Activated CD8-positive, alpha-beta T cell treated with anti-CD3 and anti-CD28 coated beads, Interleukin-2, amount 10 ng/mL, durations not matched to agents 7 days and 5 days (primary cell): ENCODE data around the gene PNMA8C. TPM values are rescaled to one million over a fixed set of nuclear protein-coding genes. Genes with fewer than 3 reads are reported as not detected.
"Not testable (repeated sequence)": the region's sequence is repeated elsewhere in the genome, so short reads cannot be mapped to it uniquely, and the experiment has no call there.

Experiments used
- ATAC-seq: fragments of 150-1000 bp; cut with Tn5 transposase; one replicate; pipeline ENCODE4 v1.10.0; 2021; ENCODE audit warnings: moderate library complexity
- CTCF ChIA-PET: fragments of 350-600 bp; sonication (Branson Sonifier 250); formaldehyde crosslinking; loops from one replicate; lab custom pipeline; 2021; ENCODE audit warnings: antibody characterized with exemption; lab: Charles Lee
- POLR2A ChIA-PET: fragments of 350-600 bp; sonication (Branson Sonifier 250); formaldehyde crosslinking; loops from one replicate; lab custom pipeline; 2021; ENCODE audit warnings: antibody characterized with exemption; lab: Charles Lee
- DNase-seq: peaks from one replicate; pipeline ENCODE4 v3.0.0-alpha.2; 2020
- H3K27ac Mint-ChIP-seq: one replicate; pipeline ENCODE4 v1.8.0; 2021; ENCODE audit warnings: mild to moderate bottlenecking, mixed read lengths
- H3K27me3 Mint-ChIP-seq: one replicate; pipeline ENCODE4 v1.8.0; 2021; ENCODE audit warnings: low read depth, mixed read lengths
- H3K36me3 Mint-ChIP-seq: one replicate; pipeline ENCODE4 v1.8.0; 2021; ENCODE audit warnings: low read depth, mixed read lengths
- H3K4me1 Mint-ChIP-seq: one replicate; pipeline ENCODE4 v1.8.0; 2021; ENCODE audit warnings: low read depth, mixed read lengths
- H3K4me3 Mint-ChIP-seq: one replicate; pipeline ENCODE4 v1.8.0; 2021; ENCODE audit warnings: mild to moderate bottlenecking, mixed read lengths
- H3K9me3 Mint-ChIP-seq: one replicate; pipeline ENCODE4 v1.8.0; 2022; ENCODE audit warnings: mixed read lengths; ENCODE audit not compliant: insufficient read depth
- total RNA-seq, 2 experiments: library from RNA; stranded (reverse); gene quantifications; one replicate each; pipeline ENCODE4 v1.2.3, GENCODE V29; 2021

Gene PNMA8C
- total RNA-seq, 2 experiments from 2014 or later, result 0.08 TPM; not detected in 1

DNA sequence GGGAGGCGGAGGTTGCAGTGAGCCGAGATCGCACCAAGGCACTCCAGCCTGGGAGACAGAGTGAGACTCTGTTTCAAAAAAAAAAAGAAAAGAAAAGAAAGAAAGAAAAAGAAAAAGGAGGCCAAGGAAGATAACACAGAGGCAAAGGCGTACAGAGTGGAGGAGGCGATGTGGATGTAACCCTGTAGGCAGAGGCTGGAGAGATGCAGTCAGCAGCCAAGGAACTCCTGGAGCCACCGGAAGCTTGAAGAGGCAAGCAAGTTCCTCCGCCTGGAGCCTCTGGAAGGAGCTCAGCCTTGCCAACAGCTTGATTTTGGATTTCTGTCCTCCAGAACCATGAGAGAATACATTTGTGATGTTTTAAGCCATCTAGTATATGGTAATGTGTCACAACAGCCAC lies 8.7 kb downstream of the PNMA8C start:
- no peaks in the 10 kb centered on the region for H3K9me3 Mint-ChIP-seq
- peaks cover 36% of the 10 kb centered on the region for H3K27me3 Mint-ChIP-seq
- ChIA-PET CTCF (no interaction called here), POLR2A (no interaction called here)
- peaks cover 3% of the 10 kb centered on the region for H3K4me1 Mint-ChIP-seq
- no peaks in the 10 kb centered on the region for H3K36me3 Mint-ChIP-seq
- no peak overlapping the region for H3K27ac Mint-ChIP-seq
- DNase-seq, result no peak
- no peak overlapping the region for H3K4me3 Mint-ChIP-seq
- ATAC-seq, result no peak

DNA sequence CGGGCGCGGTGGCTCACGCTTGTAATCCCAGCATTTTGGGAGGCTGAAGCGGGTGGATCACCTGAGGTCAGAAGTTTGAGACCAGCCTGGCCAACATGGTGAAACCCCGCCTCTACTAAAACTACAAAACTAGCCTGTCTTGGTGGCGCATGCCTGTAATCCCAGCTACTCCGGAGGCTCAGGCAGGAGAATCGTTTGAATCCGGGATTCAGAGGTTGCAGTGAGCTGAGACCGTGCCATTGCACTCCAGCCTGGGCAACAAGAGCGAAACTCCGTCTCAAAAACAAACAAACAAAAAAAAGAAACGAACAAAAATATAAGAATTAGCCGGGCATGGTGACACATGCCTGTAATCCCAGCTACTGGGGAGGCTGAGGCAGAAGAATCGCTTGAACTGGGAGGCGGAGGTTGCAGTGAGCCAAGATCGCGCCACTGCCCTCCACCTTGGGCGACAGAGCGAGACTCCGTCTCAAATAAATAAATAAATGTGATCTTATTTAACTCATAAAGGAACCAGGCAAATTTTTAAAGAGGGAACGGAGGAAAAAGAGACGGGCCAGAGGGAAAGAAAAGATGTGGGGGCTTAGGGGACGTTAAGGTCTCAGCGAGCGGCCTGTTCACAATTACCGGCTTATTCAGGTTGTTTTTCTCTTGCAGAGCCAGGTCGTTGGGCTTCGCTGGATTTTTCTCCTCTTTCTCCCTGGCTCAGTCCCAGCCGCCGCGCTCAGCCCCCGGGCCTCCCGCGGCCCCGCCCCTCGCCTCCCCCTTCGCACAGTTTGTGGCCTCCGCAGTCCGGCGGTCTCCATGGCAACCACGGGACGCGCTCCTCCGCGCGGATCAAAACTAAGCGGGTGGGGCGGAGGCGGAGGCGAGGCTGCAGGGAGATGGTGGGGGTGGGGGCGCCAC lies 12.7 kb downstream of the PNMA8C start:
- H3K4me1 Mint-ChIP-seq, H3K4me3 Mint-ChIP-seq, H3K36me3 Mint-ChIP-seq, H3K9me3 Mint-ChIP-seq, H3K27ac Mint-ChIP-seq, POLR2A ChIA-PET: not testable (repeated sequence)
- peaks cover 53% of the 10 kb centered on the region for H3K27me3 Mint-ChIP-seq
- ATAC-seq (peak; percentile 78), DNase-seq (peak; percentile 52)
- CTCF ChIA-PET, result interaction anchor here (1.0 kb wide), 1 partner anchor 20 kb away, joined by 3 read pairs; no protein-coding TSS in a partner anchor

DNA sequence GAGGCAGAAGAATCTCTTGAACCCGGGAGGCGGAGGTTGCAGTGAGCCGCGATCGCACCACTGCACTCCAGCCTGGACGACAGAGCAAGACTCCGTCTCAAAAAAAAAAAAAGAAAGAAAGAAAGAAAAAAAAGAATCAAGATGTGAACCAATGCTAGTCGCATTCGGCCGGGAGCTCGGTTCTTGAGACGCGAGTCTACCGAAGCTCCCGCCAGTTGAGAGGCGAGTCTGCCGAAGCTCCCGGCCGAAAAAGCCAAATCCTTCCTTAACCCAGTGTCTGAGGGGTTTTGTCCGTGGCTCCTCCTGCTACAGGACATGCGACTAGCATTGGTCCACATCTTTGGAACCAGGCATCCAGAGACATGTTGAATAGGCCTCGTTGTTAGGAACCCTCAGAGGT lies 13.8 kb downstream of the PNMA8C start:
- ATAC-seq, CTCF ChIA-PET, H3K36me3 Mint-ChIP-seq, H3K27ac Mint-ChIP-seq, H3K4me3 Mint-ChIP-seq, DNase-seq, POLR2A ChIA-PET, H3K9me3 Mint-ChIP-seq, H3K4me1 Mint-ChIP-seq: not testable (repeated sequence)
- H3K27me3 Mint-ChIP-seq, result peaks cover 58% of the 10 kb centered on the region

DNA sequence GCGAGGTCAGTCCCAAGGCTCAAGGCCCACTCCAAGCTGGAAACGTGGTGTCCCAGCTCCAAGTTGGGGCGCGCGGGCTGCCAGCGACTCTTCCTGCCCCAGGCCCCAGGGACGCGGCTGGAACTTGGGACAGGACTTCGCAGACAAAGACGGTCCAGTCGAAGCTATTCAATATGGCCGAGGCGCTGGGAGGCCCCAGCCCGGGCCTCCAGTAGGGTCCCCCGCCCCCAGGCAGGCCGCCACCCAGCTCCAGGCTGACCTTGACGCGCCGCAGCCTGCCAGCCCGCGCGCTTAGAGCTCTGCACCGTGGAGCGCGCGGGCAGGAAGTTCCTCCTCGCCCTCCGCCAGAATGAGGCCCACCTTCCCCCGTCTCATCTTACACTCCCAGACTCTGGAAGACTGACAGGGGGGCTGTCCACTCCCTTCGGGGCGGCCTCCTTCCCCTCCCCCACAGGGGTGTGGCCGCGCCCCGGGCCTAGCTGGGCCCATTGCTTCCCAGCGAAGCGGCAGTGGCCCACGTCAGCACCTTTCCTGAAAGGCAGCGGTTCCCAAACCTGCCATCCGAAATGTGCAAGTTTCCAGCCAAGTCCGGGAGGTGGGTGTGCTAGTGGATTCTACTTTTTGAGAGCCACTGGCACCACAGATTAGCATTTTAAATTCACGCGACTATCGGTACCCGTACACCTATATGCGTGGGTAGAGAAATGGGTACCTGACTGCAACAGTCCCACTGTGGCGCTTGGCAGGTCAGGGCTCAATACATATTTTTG lies 15.3 kb downstream of the PNMA8C start, which contains the start of gene CCDC8:
Gene CCDC8, minus strand, starts transcription at position 303 of the 770 bp plus-strand sequence. CDS start 754 bp downstream, outside the sequence.
- no peak within 1 kb of the TSS for H3K27ac Mint-ChIP-seq
- no peaks in the 10 kb centered on the region for H3K36me3 Mint-ChIP-seq
- peaks cover 5% of the 10 kb centered on the region for H3K4me1 Mint-ChIP-seq
- no peak for DNase-seq
- H3K4me3 Mint-ChIP-seq, result no peak within 1 kb of the TSS
- ATAC-seq, result no peak
- peaks cover 64% of the 10 kb centered on the region for H3K27me3 Mint-ChIP-seq
- ChIA-PET POLR2A (no interaction called here), CTCF (interaction anchor here (1.2 kb wide), 1 partner anchor 13 kb away, joined by 3 read pairs; no protein-coding TSS in a partner anchor)
- H3K9me3 Mint-ChIP-seq, result no peaks in the 10 kb centered on the region

DNA sequence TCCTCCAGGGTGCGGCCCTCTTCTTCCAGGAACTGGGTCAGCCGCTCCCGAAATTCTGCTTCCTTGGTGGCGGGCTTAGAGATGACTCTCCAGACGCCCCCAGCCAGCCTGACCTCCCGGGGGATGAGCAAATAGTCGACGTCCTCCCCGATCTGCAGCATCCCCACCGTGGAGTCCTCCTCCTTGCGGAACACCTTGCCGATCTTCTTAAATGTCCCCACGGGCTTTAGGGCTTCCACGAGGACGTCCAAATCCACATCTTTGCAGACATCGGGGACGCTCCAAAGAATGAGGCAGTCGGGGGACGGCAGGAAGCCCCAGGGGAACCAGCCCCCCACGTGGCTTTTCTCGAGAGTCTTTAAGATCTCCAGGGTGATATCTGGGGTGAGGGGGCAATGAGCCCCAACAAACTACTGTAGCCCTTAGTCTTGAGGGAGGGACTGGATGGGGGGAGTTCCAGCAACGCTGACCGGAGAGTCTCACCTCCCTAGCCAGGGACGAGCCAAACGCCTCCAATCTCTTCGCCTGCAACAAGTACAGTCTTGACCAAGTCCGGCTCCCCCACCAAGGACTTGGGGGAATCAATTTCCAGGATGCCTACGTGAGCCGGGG lies 16.0 kb downstream of the PNMA8C start:
- no peaks in the 10 kb centered on the region for H3K36me3 Mint-ChIP-seq
- H3K4me1 Mint-ChIP-seq, result peaks cover 6% of the 10 kb centered on the region
- H3K9me3 Mint-ChIP-seq, result no peaks in the 10 kb centered on the region
- ATAC-seq (no peak), DNase-seq (no peak)
- H3K27me3 Mint-ChIP-seq, result peaks cover 69% of the 10 kb centered on the region
- POLR2A ChIA-PET, result no interaction called here
- CTCF ChIA-PET, result interaction anchor here (1.2 kb wide), 1 partner anchor 12 kb away, joined by 3 read pairs; no protein-coding TSS in a partner anchor
- no peak overlapping the region for H3K4me3 Mint-ChIP-seq
- H3K27ac Mint-ChIP-seq, result no peak overlapping the region

DNA sequence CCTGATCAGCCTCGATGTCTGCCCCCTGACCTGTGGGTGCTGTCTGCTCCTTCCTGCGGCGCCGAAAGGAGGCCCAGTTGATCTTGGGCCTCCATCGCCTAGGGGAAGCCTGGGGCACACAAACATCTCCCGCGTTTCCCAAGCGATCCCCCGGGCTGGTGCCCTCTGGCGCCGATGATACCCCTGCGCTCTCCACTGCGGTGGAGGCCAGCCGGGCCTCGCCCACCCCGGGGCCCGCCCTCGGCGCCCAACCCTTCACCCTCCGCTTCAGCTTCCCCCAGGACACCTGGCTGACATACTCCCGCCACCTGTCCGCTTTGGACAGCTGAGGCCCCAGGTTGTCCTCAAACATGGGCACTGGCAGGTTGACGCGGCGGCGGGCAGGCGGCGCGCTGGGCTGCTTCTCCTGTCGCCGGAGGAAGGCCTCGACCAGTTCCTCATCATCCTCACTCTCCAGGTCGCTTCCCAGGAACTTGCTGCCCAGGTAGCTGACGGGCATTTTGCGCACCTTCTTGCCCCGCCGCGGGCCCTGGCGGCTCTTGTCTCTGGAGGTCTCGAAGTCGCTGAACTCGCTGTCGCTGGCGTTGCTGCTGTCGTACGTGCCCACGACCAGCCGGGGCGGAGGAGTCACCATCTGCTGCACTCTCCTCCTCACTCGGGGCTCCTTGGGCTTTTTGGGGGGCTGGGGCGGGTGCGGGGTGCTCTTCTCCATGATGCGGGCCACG lies 16.6 kb downstream of the PNMA8C start:
- H3K4me1 Mint-ChIP-seq, result peaks cover 6% of the 10 kb centered on the region
- CTCF ChIA-PET, result interaction anchor here (1.2 kb wide), 1 partner anchor 11 kb away, joined by 3 read pairs; no protein-coding TSS in a partner anchor
- POLR2A ChIA-PET, result no interaction called here
- DNase-seq (no peak), ATAC-seq (no peak)
- H3K36me3 Mint-ChIP-seq, result no peaks in the 10 kb centered on the region
- no peak overlapping the region for H3K4me3 Mint-ChIP-seq
- no peak overlapping the region for H3K27ac Mint-ChIP-seq
- peaks cover 69% of the 10 kb centered on the region for H3K27me3 Mint-ChIP-seq
- H3K9me3 Mint-ChIP-seq, result no peaks in the 10 kb centered on the region

DNA sequence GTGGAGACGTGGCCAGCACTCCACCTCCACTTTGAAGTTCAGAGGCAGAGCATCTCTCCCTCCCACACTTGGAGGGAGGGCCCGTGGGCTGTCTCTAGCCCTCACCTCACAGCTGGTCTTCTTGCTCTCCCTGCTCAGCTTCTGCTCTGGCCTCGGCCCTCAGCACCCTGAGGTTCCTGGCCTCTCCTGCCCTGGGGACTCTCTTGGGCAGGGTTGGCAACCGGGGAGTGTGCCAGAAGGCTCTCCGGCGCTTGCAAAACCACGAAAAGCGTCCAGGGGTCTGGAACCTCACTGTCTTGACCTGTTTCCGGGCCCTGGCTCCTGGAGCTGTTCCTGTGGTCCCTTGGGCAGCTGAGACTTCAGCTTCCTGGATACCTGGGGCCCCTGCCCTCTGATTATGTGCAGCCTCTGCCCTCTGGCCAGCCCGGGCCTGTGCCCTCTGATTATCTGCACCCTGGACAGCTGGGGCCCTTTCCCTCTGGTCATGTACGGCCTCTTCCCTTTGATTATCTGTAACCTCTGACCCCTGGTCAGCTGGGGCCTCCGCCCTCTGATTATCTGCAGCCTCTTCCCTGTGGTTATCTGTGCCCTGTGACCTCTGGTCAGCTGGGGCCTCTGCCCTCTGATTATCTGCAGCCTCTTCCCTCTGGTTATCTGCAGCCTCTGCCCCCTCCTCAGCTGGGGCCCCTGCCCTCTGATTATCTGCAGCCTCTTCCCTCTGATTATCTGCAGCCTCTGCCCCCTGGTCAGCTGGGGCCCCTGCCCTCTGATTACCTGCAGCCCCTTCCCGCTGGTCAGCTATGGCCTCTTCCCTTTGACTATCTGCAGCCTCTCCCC lies 17.4 kb downstream of the PNMA8C start:
- no peak for ATAC-seq
- POLR2A ChIA-PET, result no interaction called here
- peaks cover 70% of the 10 kb centered on the region for H3K27me3 Mint-ChIP-seq
- H3K36me3 Mint-ChIP-seq, result no peaks in the 10 kb centered on the region
- H3K9me3 Mint-ChIP-seq, result no peaks in the 10 kb centered on the region
- CTCF ChIA-PET, result no interaction called here
- no peak overlapping the region for H3K4me3 Mint-ChIP-seq
- no peak for DNase-seq
- H3K4me1 Mint-ChIP-seq, result peaks cover 3% of the 10 kb centered on the region
- no peak overlapping the region for H3K27ac Mint-ChIP-seq

DNA sequence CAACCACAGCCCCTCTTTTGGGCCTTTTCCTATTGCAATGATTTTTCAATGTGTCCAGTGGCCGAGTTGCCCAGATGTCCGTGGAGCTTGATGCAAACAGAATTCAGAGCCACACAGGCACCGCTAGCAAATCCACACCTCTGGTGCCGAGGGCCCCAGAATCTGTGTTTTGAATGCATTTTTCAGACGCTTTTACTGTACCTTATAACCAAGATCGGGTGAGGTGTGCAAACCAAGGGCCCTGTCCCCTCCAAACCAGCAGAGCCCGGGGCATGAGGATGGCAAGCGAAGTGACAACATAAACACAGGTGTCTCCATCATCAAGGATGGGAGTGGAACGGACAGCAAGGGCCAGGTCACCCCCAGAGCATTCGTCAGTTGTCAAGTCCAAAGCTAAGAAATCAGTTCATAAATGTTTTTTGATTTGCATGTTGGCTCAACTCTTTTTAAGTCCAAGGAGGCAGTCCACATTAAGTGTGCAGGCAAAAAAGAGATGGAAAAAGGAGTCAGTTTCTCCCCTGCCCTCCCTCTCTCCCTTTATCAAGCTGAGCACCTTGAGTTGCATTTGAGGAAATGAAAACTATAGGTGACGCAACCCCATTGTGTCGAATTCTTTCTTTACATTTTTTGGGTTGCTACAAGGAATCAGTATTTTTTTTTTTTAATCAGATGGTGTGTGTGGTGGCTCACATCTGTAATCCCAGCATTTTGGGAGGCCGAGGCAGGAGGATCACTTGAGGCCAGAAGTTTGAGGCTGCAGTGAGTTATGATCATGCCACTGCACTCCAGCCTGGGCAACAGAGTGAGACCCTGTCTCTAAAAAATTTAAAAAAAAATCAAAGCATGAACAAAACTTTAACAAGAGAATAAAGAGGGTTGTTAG lies 18.3 kb downstream of the PNMA8C start:
- DNase-seq, result no peak
- no peak overlapping the region for H3K4me3 Mint-ChIP-seq
- H3K27ac Mint-ChIP-seq, result no peak overlapping the region
- no peaks in the 10 kb centered on the region for H3K36me3 Mint-ChIP-seq
- peaks cover 67% of the 10 kb centered on the region for H3K27me3 Mint-ChIP-seq
- CTCF ChIA-PET, result no interaction called here
- H3K4me1 Mint-ChIP-seq, result peaks cover 3% of the 10 kb centered on the region
- POLR2A ChIA-PET, result interaction anchor here (0.6 to 0.7 kb wide), 2 partner anchors 38 to 121 kb away, joined by 3 to 4 read pairs; no protein-coding TSS in a partner anchor
- no peak for ATAC-seq
- H3K9me3 Mint-ChIP-seq, result no peaks in the 10 kb centered on the region

DNA sequence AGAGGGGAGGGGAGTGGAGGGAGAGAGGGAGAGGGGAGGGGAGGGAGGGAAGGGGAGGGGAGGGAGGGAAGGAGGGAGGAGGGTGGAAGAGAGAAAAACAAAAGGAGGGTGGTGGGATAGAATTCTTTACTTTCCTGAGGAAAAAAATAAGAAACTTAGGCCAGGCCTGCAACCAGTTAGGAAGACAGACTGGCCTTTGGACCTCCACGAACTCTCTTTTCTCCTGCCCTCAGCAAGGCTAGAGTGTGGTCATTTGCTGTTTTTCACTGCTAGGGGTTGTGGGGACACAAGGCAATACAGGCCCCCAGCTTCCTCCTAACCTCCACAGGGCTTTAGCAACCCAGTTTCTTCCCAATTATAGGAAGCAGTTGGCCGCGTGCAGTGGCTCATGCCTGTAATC lies 19.5 kb downstream of the PNMA8C start:
- CTCF ChIA-PET, result no interaction called here
- H3K4me1 Mint-ChIP-seq, result peaks cover 10% of the 10 kb centered on the region
- no peak overlapping the region for H3K27ac Mint-ChIP-seq
- H3K9me3 Mint-ChIP-seq, result no peaks in the 10 kb centered on the region
- DNase-seq (no peak), ATAC-seq (no peak)
- H3K36me3 Mint-ChIP-seq, result no peaks in the 10 kb centered on the region
- H3K27me3 Mint-ChIP-seq, result peaks cover 71% of the 10 kb centered on the region
- POLR2A ChIA-PET, result no interaction called here
- no peak overlapping the region for H3K4me3 Mint-ChIP-seq

DNA sequence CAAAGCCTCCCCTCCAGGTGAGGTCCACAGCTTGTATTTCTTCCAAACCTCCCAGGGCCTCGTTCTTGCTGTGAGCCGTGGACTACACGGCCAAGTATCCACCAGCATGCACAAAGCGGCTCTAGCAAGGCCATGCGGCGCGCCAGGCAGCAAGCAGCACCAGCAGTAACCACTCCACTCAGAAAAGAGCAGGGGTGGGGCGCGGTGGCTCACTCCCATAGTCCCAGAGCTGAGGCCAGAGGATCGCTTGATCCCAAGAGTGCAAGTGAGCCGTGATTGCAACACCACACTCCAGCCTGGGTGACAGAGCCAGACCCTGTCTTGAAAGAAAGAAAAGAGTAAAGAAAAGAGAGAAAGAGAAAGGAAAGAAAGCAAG lies 20.1 kb downstream of the PNMA8C start:
- POLR2A ChIA-PET, result no interaction called here
- ATAC-seq (no peak), DNase-seq (no peak)
- H3K4me3 Mint-ChIP-seq, result no peak overlapping the region
- H3K27me3 Mint-ChIP-seq, result peaks cover 71% of the 10 kb centered on the region
- H3K9me3 Mint-ChIP-seq, result no peaks in the 10 kb centered on the region
- no peaks in the 10 kb centered on the region for H3K36me3 Mint-ChIP-seq
- H3K4me1 Mint-ChIP-seq, result peaks cover 13% of the 10 kb centered on the region
- CTCF ChIA-PET, result no interaction called here
- H3K27ac Mint-ChIP-seq, result no peak overlapping the region
